Esophagus muscularis mucosa (tissue), 4 donors: Measurements from ENCODE around the gene RAMP1. TPM values are rescaled to one million over a fixed set of nuclear protein-coding genes. Genes with fewer than 3 reads are reported as not detected.

Source experiments
- DNase-seq: peaks from one replicate; pipeline ENCODE4 v3.0.0-alpha.2; 2017; ENCODE audit errors: extremely low spot score
- H3K27ac ChIP-seq, 4 donors: fragments of 200-600 bp; sonication (generic); replicated peaks in 1 of 4; 1 replicate in 3 of 4; 2 replicates in 1 of 4; pipeline ENCODE4 v1.5.1; 2016 to 2019; ENCODE audit warnings: mild to moderate bottlenecking in 1 of 4
- H3K27me3 ChIP-seq, 4 donors: fragments of 200-600 bp; sonication (generic); one replicate each; pipeline versions ENCODE4 v1.5.1 to v1.6.0; 2016 to 2019
- H3K36me3 ChIP-seq, 4 donors: fragments of 200-600 bp; sonication (generic); one replicate each; pipeline ENCODE4 v1.5.1; 2016 to 2019
- H3K4me1 ChIP-seq, 4 donors: fragments of 200-600 bp; sonication (generic); one replicate each; pipeline ENCODE4 v1.5.1; 2016 to 2019
- H3K4me3 ChIP-seq, 4 donors: fragments of 200-600 bp; sonication (generic); 1 replicate in 2 of 4; 2 replicates in 2 of 4; pipeline ENCODE4 v1.5.1; 2016 to 2019; ENCODE audit warnings: mild to moderate bottlenecking in 4 of 4, moderate library complexity in 1 of 4
- H3K9me3 ChIP-seq, 4 donors: fragments of 200-600 bp; sonication (generic); 1 replicate in 3 of 4; 2 replicates in 1 of 4; pipeline ENCODE4 v1.5.1; 2016 to 2019
- EP300 ChIP-seq: sonication (generic); formaldehyde crosslinking; IDR thresholded peaks from one replicate; pipeline ENCODE4 v1.6.1; 2017; ENCODE audit warnings: antibody characterized with exemption
- POLR2A ChIP-seq: fragments of 450-650 bp; IDR thresholded peaks from one replicate; pipeline ENCODE4 v1.6.1; 2017; ENCODE audit warnings: antibody characterized with exemption, moderate library complexity, mild to moderate bottlenecking, low read depth
- POLR2AphosphoS5 ChIP-seq, 2 donors: sonication (generic); formaldehyde crosslinking; IDR thresholded peaks; one replicate each; pipeline ENCODE4 v1.6.1; 2017; ENCODE audit warnings: antibody characterized with exemption in 2 of 2
- WGBS: methylation state at CpG from one replicate; pipeline ENCODE4 v1.1.5; 2018; 5-methylcytosine and 5-hydroxymethylcytosine counted together
- intact Hi-C: fragments of 100-400 bp; cut with DNase I; formaldehyde crosslinking; loops from one replicate; pipeline ENCODE4 v1.15.1; 2023
- total RNA-seq, 4 donors: library from RNA; depleted of rRNA; stranded (reverse); fragments of >200 nt; gene quantifications; one replicate each; pipeline versions ENCODE4 v1.1.0 to v1.2.1, GENCODE V29; 2016
- TF ChIP-seq, protein P1 (sequence below), 3 experiments: fragments of 200-600 bp in 2 of 3; fragments of 450-650 bp in 1 of 3; sonication (generic) in 2 of 3; IDR thresholded peaks; one replicate each; pipeline ENCODE4 v1.5.1; 2017 to 2019; ENCODE audit warnings: antibody characterized with exemption in 3 of 3, mild to moderate bottlenecking in 2 of 3, moderate library complexity in 1 of 3

RAMP1 gene
- total RNA-seq, 4 donors from 2014 or later: 172 to 287 (median 231) TPM

DNA sequence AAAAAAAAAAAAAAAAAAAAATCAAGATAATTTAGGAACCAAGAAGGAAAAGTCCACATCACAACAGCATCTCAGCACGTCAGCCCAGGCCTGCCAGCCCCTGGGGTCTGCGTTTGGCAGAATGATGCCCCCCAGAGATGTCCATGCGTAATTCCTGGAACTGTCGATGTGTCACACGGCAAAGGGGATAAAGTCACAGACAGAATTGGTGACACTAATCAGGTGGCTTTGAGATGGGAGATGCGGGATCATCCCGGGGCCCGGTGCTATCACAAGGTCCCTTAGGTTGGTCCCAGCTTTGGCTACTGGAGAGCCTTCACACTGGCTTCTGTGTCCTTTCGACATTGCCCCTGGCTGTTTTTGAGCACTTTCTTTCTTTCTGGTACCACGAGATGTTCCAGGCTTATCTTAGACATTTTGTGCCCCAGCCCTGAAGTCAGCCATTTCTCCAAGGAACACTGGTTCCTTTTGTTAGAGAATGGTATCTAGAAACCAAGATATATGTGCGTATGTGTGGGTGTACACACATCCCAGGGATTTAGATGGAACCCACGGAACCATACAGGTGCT is 20.7 kb downstream of the RAMP1 start:
- TF ChIP-seq POLR2AphosphoS5 (IDR thresholded peaks at IDR 0.05): no peak
- TF ChIP-seq, protein P1, sequence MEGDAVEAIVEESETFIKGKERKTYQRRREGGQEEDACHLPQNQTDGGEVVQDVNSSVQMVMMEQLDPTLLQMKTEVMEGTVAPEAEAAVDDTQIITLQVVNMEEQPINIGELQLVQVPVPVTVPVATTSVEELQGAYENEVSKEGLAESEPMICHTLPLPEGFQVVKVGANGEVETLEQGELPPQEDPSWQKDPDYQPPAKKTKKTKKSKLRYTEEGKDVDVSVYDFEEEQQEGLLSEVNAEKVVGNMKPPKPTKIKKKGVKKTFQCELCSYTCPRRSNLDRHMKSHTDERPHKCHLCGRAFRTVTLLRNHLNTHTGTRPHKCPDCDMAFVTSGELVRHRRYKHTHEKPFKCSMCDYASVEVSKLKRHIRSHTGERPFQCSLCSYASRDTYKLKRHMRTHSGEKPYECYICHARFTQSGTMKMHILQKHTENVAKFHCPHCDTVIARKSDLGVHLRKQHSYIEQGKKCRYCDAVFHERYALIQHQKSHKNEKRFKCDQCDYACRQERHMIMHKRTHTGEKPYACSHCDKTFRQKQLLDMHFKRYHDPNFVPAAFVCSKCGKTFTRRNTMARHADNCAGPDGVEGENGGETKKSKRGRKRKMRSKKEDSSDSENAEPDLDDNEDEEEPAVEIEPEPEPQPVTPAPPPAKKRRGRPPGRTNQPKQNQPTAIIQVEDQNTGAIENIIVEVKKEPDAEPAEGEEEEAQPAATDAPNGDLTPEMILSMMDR (IDR thresholded peaks at IDR 0.05): no peak
- TF ChIP-seq EP300: no peak
- TF ChIP-seq POLR2A: no peak
- 90% methylated on average over 12 of the region's 12 CpGs for WGBS
- H3K4me3 ChIP-seq: no peak overlapping the region
- intact Hi-C loops: no loop called here
- DNase-seq: no peak
- peak overlapping the region; percentile 45 to 95 (median 72) for H3K27ac ChIP-seq
- H3K4me1 ChIP-seq: peaks cover 33 to 80% (median 68%) of the 10 kb centered on the region in 4 donors
- no peaks in the 10 kb centered on the region for H3K9me3 ChIP-seq
- H3K36me3 ChIP-seq: peaks cover 0 to 8% (median 8%) of the 10 kb centered on the region in 4 donors
- no peaks in the 10 kb centered on the region for H3K27me3 ChIP-seq

DNA sequence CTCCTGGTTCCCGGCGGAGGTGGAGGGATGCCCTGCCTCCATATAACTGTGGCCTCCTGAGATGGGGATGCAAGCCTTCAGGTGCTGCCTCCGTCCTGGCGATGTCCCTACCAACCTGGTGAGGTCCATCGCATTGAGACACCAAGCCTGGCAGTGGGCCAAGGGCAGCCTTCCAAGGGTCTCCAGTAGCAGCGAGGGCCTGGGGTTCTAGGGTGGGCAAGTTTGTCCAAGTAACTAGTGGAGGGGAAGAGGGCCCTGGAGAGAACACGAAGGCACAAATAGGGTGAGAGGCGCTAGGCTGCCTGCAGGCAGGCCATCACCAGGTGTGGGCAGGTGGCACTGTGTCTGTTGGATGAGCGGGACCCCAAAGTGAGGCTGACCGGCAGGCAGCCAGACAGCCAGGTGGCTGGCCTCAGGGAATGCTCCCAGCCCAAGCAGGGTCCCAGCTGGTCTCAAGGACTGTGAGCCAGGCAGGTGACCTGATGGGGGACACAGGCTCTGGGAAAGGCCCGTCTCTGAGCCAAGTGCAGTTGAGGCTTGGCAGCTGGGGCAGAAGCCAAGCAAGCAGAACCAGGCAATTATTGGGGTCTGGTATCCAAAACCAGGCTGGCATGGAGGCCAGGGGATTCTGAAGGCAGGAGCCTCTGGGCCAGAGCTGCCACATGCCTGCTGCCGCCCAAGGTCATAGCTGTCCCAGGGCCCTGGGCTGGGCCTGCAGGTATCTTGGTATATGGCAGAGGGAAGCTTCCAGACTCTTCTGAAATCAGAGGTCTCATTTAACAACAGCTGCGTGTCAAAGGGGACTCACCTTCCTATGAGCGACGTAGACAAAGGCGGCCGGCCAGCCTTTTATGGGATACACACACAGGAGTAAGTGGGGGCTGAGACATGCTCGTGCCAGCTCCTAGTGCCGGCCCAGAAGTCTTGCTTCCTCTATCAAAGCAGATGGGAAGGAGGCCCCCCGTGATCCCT is 23.4 kb downstream of the RAMP1 start:
- WGBS: 66% methylated on average over 11 of the region's 20 CpGs
- H3K36me3 ChIP-seq: peaks cover 0 to 8% (median 6%) of the 10 kb centered on the region in 4 donors
- H3K4me3 ChIP-seq: no peak overlapping the region
- TF ChIP-seq EP300 (no peak), POLR2AphosphoS5 (IDR thresholded peaks at IDR 0.05) (peak; percentile 10 to 12)
- H3K4me1 ChIP-seq: peaks cover 32 to 80% (median 69%) of the 10 kb centered on the region in 4 donors
- DNase-seq: no peak
- intact Hi-C loops: no loop called here
- H3K27ac ChIP-seq: peak overlapping the region; percentile 91 to 97 (median 95)
- H3K9me3 ChIP-seq: no peaks in the 10 kb centered on the region
- no peaks in the 10 kb centered on the region for H3K27me3 ChIP-seq

DNA sequence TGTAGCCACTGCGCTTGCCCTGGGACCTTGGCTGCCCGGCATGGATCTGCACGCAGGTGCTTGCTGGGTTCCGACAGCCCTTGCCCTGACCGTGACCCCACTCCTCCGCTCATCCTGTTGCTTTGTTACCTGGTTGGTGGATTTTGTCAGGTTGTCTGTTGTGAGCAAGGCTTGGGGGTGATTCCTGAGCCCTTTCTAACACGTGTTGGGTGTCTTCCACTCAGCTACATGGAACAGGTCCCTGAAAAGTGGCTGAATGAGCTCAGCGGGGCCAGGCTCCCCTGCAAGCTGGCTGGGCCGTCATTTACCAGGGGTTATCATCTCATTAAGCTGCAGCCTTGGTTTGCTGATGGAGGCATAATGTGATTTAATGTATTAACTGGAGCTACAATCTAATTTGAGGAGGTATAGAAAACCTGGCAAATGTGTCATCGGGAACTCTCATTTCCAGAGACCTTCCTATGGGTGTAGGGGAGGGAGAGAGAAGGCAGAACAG is 24.6 kb downstream of the RAMP1 start:
- no peak for TF ChIP-seq EP300
- TF ChIP-seq, protein P1 (IDR thresholded peaks at IDR 0.05): no peak
- no peak for TF ChIP-seq POLR2A
- TF ChIP-seq POLR2AphosphoS5 (IDR thresholded peaks at IDR 0.05): no peak
- WGBS: 86% methylated on average over 9 of the region's 10 CpGs
- no peaks in the 10 kb centered on the region for H3K27me3 ChIP-seq
- no peak for DNase-seq
- H3K27ac ChIP-seq: peak overlapping the region; percentile 91 to 97 (median 95)
- intact Hi-C loops: no loop called here
- H3K4me1 ChIP-seq: peaks cover 36 to 80% (median 69%) of the 10 kb centered on the region in 4 donors
- peaks cover 0 to 7% (median 5%) of the 10 kb centered on the region in 4 donors for H3K36me3 ChIP-seq
- no peak overlapping the region for H3K4me3 ChIP-seq
- H3K9me3 ChIP-seq: no peaks in the 10 kb centered on the region

DNA sequence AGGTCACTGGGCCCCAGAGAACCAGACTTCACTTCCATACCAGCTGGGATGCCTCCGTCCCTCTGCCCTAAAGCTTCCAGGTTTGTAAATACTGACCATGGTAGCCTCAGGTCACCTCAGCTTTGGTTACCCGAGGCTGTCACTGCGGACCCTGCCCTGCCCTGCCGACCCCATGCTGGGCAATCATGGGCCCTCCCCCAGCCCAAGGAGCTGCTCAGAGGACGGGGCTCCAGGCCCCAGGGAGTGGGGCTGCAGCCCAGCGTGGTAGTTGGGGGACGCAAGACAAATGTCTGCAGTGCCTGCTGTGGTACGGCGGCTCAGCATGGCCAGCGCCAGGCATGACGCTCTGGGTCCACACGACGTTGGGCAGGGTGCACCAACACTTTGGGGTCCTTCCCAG is 25.3 kb downstream of the RAMP1 start:
- TF ChIP-seq, protein P1 (IDR thresholded peaks at IDR 0.05): no peak
- TF ChIP-seq POLR2AphosphoS5 (IDR thresholded peaks at IDR 0.05) (no peak), POLR2A (no peak), EP300 (no peak)
- no peaks in the 10 kb centered on the region for H3K27me3 ChIP-seq
- 86% methylated on average over 7 of the region's 13 CpGs for WGBS
- H3K4me3 ChIP-seq: no peak overlapping the region
- peaks cover 36 to 82% (median 67%) of the 10 kb centered on the region in 4 donors for H3K4me1 ChIP-seq
- intact Hi-C loops: no loop called here
- H3K9me3 ChIP-seq: no peaks in the 10 kb centered on the region
- H3K36me3 ChIP-seq: peaks cover 0 to 7% (median 5%) of the 10 kb centered on the region in 4 donors
- no peak for DNase-seq
- H3K27ac ChIP-seq: peak overlapping the region; percentile 91 to 97 (median 95)
